Measurements from ENCODE around the gene PAQR4. TPM values are rescaled to one million over a fixed set of nuclear protein-coding genes. Genes with fewer than 3 reads are reported as not detected.

Gene PAQR4
- total and polyA plus RNA-seq, 2 donors (not counting 1 experiment from before 2014, with no cell fraction given), result 1.5 to 3.0 TPM

DNA sequence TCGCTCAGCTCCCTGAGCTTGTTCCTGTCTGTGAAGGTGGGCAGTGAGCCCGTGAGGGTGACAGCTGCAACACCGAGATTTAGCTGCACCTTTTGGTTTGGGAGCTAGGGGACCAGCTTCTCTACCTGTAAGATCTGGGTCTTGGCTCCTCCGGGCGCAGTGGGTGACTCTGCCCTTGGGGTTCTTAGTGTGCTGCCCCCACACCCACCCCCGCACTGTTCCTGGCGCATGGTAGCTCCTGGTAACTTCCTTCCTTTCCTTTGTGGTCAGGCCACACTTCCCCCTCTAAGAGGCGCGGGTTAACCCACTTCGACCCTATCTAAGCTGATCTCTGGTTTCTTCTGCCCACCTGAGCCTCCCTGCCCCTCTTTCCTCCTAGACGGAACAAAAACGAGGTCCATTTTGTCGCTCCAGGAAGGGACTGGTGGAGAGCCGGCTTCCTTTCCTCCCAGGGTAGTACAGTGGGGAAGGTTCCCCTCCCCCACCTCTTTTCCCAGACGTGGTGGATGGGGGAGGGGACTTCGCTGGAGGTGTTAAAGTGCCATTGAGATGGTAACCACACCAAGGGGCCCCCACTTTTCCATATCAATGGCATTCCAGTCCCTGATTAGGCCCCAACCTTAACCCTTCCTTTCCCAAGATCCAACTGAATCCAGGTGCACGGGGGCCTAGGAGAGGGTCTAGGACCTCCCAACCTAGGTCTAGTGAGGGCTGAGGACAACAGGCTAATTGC is 39.0 kb downstream of the PAQR4 start:
- Histone ChIP-seq H3K36me3 (ENCODE audit: control insufficient read depth, insufficient read depth, low read length) (no peaks in the 10 kb centered on the region), H3K27me3 (ENCODE audit: control insufficient read depth, insufficient read depth, low read length) (peaks cover 24% of the 10 kb centered on the region), H2AFZ (ENCODE audit: low read length) (no peak overlapping the region), H3K4me3 (replicated peaks in 1 of 4; ENCODE audit: control extremely low read depth in 1 of 4, insufficient read depth in 1 of 4, low read depth in 3 of 4, low read length in 4 of 4) (no peak overlapping the region), H3K27ac (ENCODE audit: insufficient read depth, low read length) (no peak overlapping the region), H3K4me1 (ENCODE audit: control insufficient read depth, extremely low read depth, insufficient read depth, low read length) (no peaks in the 10 kb centered on the region), H3K79me2 (ENCODE audit: control insufficient read depth, insufficient read depth, low read length) (no peaks in the 10 kb centered on the region), H4K20me1 (ENCODE audit: control insufficient read depth, extremely low read depth, insufficient read depth, low read length) (no peaks in the 10 kb centered on the region), H3K9me3 (ENCODE audit: control insufficient read depth, insufficient read depth, low read depth, low read length) (no peaks in the 10 kb centered on the region), H3K9ac (ENCODE audit: insufficient read depth, low read length) (no peak overlapping the region), H3K4me2 (ENCODE audit: extremely low read depth, insufficient read depth, low read length) (no peak overlapping the region)
- no peak for TF ChIP-seq EZH2 (IDR thresholded peaks at IDR 0.05; ENCODE audit: low read length, missing control alignments)
- TF ChIP-seq, protein P1, sequence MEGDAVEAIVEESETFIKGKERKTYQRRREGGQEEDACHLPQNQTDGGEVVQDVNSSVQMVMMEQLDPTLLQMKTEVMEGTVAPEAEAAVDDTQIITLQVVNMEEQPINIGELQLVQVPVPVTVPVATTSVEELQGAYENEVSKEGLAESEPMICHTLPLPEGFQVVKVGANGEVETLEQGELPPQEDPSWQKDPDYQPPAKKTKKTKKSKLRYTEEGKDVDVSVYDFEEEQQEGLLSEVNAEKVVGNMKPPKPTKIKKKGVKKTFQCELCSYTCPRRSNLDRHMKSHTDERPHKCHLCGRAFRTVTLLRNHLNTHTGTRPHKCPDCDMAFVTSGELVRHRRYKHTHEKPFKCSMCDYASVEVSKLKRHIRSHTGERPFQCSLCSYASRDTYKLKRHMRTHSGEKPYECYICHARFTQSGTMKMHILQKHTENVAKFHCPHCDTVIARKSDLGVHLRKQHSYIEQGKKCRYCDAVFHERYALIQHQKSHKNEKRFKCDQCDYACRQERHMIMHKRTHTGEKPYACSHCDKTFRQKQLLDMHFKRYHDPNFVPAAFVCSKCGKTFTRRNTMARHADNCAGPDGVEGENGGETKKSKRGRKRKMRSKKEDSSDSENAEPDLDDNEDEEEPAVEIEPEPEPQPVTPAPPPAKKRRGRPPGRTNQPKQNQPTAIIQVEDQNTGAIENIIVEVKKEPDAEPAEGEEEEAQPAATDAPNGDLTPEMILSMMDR (conservative IDR thresholded peaks at IDR 0.05 in 1 of 2, IDR thresholded peaks at IDR 0.05 in 1 of 2; ENCODE audit: low read depth in 1 of 2, low read length in 2 of 2), result no peak
- DNase-seq (ENCODE audit: low read depth in 2 of 2), result no peak

DNA sequence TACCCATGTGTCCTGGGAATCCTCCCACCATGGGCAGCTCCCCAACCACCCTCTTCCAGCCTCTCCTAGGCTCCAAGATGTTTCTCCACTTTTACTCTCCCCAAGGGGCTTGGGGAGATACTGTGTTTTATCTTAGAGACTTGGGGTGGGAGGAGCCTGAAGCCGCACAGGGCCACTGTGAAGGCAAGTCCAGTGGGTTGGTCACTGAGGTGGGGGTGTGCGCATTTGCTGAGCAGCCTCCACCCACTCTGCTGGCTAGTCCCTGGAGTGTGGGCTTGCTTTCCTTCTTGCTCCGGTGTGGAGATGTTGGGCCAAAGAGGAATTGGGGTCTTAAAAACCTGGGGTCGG is 39.5 kb downstream of the PAQR4 start:
- H3K4me1 ChIP-seq (ENCODE audit: control insufficient read depth, extremely low read depth, insufficient read depth, low read length), result no peaks in the 10 kb centered on the region
- H3K27ac ChIP-seq (ENCODE audit: insufficient read depth, low read length), result no peak overlapping the region
- H3K36me3 ChIP-seq (ENCODE audit: control insufficient read depth, insufficient read depth, low read length), result no peaks in the 10 kb centered on the region
- no peak overlapping the region for H3K4me2 ChIP-seq (ENCODE audit: extremely low read depth, insufficient read depth, low read length)
- peaks cover 28% of the 10 kb centered on the region for H3K27me3 ChIP-seq (ENCODE audit: control insufficient read depth, insufficient read depth, low read length)
- TF ChIP-seq, protein P1 (conservative IDR thresholded peaks at IDR 0.05 in 1 of 2, IDR thresholded peaks at IDR 0.05 in 1 of 2; ENCODE audit: low read depth in 1 of 2, low read length in 2 of 2), result no peak
- TF ChIP-seq EZH2 (IDR thresholded peaks at IDR 0.05; ENCODE audit: low read length, missing control alignments), result no peak
- H4K20me1 ChIP-seq (ENCODE audit: control insufficient read depth, extremely low read depth, insufficient read depth, low read length), result no peaks in the 10 kb centered on the region
- H3K79me2 ChIP-seq (ENCODE audit: control insufficient read depth, insufficient read depth, low read length), result no peaks in the 10 kb centered on the region
- H3K9ac ChIP-seq (ENCODE audit: insufficient read depth, low read length), result no peak overlapping the region
- DNase-seq (ENCODE audit: low read depth in 2 of 2), result no peak
- no peaks in the 10 kb centered on the region for H3K9me3 ChIP-seq (ENCODE audit: control insufficient read depth, insufficient read depth, low read depth, low read length)
- no peak overlapping the region for H3K4me3 ChIP-seq (replicated peaks in 1 of 4; ENCODE audit: control extremely low read depth in 1 of 4, insufficient read depth in 1 of 4, low read depth in 3 of 4, low read length in 4 of 4)
- no peak overlapping the region for H2AFZ ChIP-seq (ENCODE audit: low read length)

DNA sequence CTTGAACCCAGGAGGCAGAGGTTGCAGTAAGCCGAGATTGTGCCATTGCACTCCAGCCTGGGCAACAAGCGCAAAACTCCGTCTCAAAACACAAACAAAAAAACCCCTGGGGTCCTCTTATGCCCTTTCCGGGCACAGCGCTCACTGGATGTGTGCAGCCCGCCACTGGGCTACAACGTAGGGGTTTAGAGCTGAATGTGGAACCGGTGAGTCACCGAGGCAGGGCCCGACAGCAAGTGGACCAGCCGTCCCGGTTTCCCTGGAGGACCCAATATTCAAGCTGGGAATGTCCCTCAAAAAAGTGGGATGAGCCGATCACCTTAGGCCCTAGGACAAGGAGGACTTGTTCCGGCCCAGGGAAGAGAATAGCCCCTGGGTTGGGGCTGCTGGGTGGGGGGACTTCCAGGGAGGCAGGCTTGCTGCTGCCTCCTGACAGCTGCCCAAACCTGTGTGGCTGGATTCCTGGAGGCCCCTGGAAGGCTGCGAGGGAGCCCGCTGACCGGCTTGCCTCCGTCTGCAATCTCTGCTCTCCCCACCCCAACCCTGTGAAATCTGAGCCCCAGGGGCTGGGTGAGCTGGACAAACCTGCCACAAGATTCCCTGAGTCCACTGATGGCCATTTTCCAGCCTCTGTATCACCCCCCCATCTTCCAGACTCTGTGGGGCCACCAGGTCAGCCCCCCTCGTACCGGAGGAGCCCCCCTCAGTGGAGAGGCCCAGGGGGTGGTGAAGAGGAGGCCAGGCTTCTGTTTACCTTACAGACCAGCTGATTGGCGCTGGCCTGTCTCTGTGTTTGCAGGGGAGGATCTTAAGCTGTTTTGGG is 40.6 kb downstream of the PAQR4 start:
- H3K4me1 ChIP-seq (ENCODE audit: control insufficient read depth, extremely low read depth, insufficient read depth, low read length), result no peaks in the 10 kb centered on the region
- H3K9ac ChIP-seq (ENCODE audit: insufficient read depth, low read length), result no peak overlapping the region
- H2AFZ ChIP-seq (ENCODE audit: low read length), result no peak overlapping the region
- H3K36me3 ChIP-seq (ENCODE audit: control insufficient read depth, insufficient read depth, low read length), result no peaks in the 10 kb centered on the region
- no peak for TF ChIP-seq EZH2 (IDR thresholded peaks at IDR 0.05; ENCODE audit: low read length, missing control alignments)
- TF ChIP-seq, protein P1 (conservative IDR thresholded peaks at IDR 0.05 in 1 of 2, IDR thresholded peaks at IDR 0.05 in 1 of 2; ENCODE audit: low read depth in 1 of 2, low read length in 2 of 2), result no peak
- H3K79me2 ChIP-seq (ENCODE audit: control insufficient read depth, insufficient read depth, low read length), result no peaks in the 10 kb centered on the region
- H3K9me3 ChIP-seq (ENCODE audit: control insufficient read depth, insufficient read depth, low read depth, low read length), result no peaks in the 10 kb centered on the region
- no peaks in the 10 kb centered on the region for H4K20me1 ChIP-seq (ENCODE audit: control insufficient read depth, extremely low read depth, insufficient read depth, low read length)
- DNase-seq (ENCODE audit: low read depth in 2 of 2), result no peak
- peaks cover 34% of the 10 kb centered on the region for H3K27me3 ChIP-seq (ENCODE audit: control insufficient read depth, insufficient read depth, low read length)
- no peak overlapping the region for H3K4me2 ChIP-seq (ENCODE audit: extremely low read depth, insufficient read depth, low read length)
- no peak overlapping the region for H3K4me3 ChIP-seq (replicated peaks in 1 of 4; ENCODE audit: control extremely low read depth in 1 of 4, insufficient read depth in 1 of 4, low read depth in 3 of 4, low read length in 4 of 4)
- no peak overlapping the region for H3K27ac ChIP-seq (ENCODE audit: insufficient read depth, low read length)
